IPS DF 6.9 (cell line): ENCODE measurements around the gene MYH6.
"Not testable (repeated sequence)": the region's sequence is repeated elsewhere in the genome, so short reads cannot be mapped to it uniquely, and the experiment has no call there.

Experiments used
- DNase-seq: peaks from one replicate; pipeline ENCODE4 v3.0.0-alpha.2; 2013; ENCODE audit warnings: low read depth, low spot score
- H3K27ac ChIP-seq: one replicate; pipeline ENCODE4 v1.5.1; 2013; ENCODE audit warnings: low read length, control low read depth
- H3K27me3 ChIP-seq: 2 replicates; pipeline ENCODE4 v1.6.1; 2013; ENCODE audit warnings: mild to moderate bottlenecking, low read length; ENCODE audit not compliant: control insufficient read depth, insufficient read depth
- H3K36me3 ChIP-seq: 2 replicates; pipeline ENCODE4 v1.6.1; 2013; ENCODE audit warnings: low read length; ENCODE audit not compliant: control insufficient read depth, insufficient read depth
- H3K4me1 ChIP-seq: 2 replicates; pipeline ENCODE4 v1.6.1; 2013; ENCODE audit warnings: low read length; ENCODE audit not compliant: control insufficient read depth, insufficient read depth
- H3K4me3 ChIP-seq: 2 replicates; pipeline ENCODE4 v1.5.1; 2013; ENCODE audit warnings: mild to moderate bottlenecking, low read length
- H3K9me3 ChIP-seq: 2 replicates; pipeline ENCODE4 v1.6.1; 2013; ENCODE audit warnings: low read length, inconsistent platforms; ENCODE audit not compliant: control insufficient read depth, insufficient read depth
- WGBS: extraction: QIAGEN DNeasy Blood & Tissue Kit; methylation state at CpG from one replicate; pipeline ENCODE4 v1.1.7; 2013; ENCODE audit warnings: mixed read lengths, missing lambda C conversion rate; ENCODE audit not compliant: insufficient read length, insufficient coverage; 5-methylcytosine and 5-hydroxymethylcytosine counted together

The MYH6 gene

GRCh38 chr14:23403139-23403438 lies 5.0 kb downstream of the MYH6 start:
- no peaks in the 10 kb centered on the region for H3K9me3 ChIP-seq
- no peaks in the 10 kb centered on the region for H3K36me3 ChIP-seq
- DNase-seq: no peak
- H3K27ac ChIP-seq: no peak overlapping the region
- no peaks in the 10 kb centered on the region; the same call in 1 of the 2 replicates for H3K4me1 ChIP-seq
- no peak overlapping the region for H3K4me3 ChIP-seq
- no peaks in the 10 kb centered on the region for H3K27me3 ChIP-seq
- WGBS: no CpG with 5 or more reads among the region's 7 CpGs

DNA sequence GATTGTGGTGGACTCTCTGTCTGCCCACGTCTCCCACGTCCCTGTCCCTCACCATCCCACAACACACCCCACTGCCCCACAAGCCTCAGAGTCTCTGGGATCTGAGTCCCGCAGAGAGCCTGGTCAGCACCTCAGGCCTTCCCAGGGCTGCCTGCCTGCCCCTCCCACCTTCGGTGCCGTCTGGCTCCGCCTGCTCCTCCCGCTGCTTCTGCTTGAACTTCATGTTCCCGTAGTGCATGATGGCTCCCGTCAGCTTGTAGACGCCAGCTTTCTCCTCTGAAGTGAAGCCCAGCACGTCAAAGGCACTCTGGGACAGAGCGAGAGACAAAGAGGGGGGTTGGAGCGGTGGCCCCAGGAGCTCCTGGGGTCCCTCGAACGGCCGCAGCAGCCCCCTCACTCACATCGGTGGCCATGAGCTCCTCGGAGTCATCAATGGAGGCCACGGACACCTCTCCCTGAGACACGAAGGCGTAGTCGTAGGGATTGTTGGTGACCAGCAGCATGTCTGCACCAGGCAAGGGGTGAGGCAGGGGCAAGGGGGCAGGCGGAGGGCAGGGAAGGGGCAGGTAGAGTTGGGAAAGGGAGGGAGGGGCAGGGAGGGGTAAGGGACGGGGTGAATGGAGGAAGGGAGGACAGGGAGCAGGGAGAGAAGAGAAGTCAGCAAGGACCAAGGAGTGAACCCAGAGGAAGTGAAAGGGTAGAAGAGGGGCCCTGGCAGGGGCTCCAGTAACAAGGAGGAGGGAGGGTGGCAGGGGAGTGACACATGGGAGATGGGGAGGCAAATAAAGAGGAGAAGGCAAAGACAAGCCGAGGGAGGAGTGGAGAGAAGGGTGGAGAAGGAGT lies 5.6 kb downstream of the MYH6 start:
- DNase-seq: no peak
- no peaks in the 10 kb centered on the region for H3K36me3 ChIP-seq
- H3K27me3 ChIP-seq: no peaks in the 10 kb centered on the region
- no peaks in the 10 kb centered on the region for H3K9me3 ChIP-seq
- no peaks in the 10 kb centered on the region; the same call in 1 of the 2 replicates for H3K4me1 ChIP-seq
- no peak overlapping the region for H3K27ac ChIP-seq
- WGBS: no CpG with 5 or more reads among the region's 25 CpGs
- H3K4me3 ChIP-seq: no peak overlapping the region

- no peaks in the 10 kb centered on the region for H3K36me3 ChIP-seq
- no peak overlapping the region for H3K27ac ChIP-seq
- no peak overlapping the region for H3K4me3 ChIP-seq
- no CpG with 5 or more reads among the region's 4 CpGs for WGBS
- H3K9me3 ChIP-seq: no peaks in the 10 kb centered on the region
- H3K4me1 ChIP-seq: no peaks in the 10 kb centered on the region; the same call in 1 of the 2 replicates
- H3K27me3 ChIP-seq: no peaks in the 10 kb centered on the region
- DNase-seq: no peak
These were observed 6.8 kb downstream of the MYH6 start for GRCh38 chr14:23401291-23401690.

GRCh38 chr14:23400496-23401149 lies 7.5 kb downstream of the MYH6 start:
- not testable (repeated sequence) for DNase-seq, H3K36me3 ChIP-seq, H3K4me1 ChIP-seq, H3K4me3 ChIP-seq, H3K27me3 ChIP-seq, H3K27ac ChIP-seq, H3K9me3 ChIP-seq
- WGBS: no CpG with 5 or more reads among the region's 16 CpGs

DNA sequence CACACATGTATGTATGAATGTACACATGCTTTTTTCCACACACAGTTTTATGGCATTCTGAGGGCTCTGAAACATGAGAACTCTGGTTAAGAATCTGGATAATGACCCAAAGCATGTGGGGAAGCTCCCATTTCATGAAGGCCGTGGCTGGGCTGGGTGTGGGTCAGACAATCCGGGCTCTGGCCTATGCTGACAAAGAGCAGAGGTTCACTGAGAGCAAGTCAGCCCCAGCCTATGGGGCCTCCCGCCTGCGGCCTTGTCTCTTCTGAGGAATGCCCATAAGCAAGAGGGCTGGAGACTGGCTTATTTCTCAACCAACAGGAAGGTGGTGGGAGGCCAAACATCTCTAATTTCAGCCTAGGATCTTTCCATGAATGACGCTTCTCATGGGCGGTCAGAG lies 8.5 kb downstream of the MYH6 start:
- Histone ChIP-seq H3K9me3 (no peaks in the 10 kb centered on the region), H3K4me1 (no peaks in the 10 kb centered on the region; the same call in 1 of the 2 replicates), H3K4me3 (no peak overlapping the region), H3K36me3 (no peaks in the 10 kb centered on the region), H3K27me3 (no peaks in the 10 kb centered on the region), H3K27ac (no peak overlapping the region)
- DNase-seq: no peak
- WGBS: no CpG with 5 or more reads among the region's 6 CpGs

DNA sequence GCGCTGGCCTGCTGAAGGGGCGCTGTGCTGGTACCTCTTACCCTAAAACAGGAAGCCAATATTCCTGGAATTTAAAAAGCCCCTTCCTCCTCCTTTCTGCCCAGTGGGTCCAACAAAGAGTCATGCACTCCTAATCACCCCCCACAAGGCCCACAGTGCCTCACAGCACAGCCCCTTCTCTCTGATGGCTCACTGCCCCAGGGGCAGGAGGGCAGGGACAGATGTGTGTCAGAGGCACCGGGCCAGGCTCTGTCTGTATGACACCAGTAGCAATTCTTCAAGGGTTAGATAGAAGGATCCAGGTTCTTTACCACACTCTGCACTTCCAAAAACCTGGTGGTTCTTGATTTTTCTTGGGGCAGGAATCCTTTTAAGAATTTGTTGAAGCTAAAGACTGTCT lies 8.9 kb downstream of the MYH6 start:
- H3K36me3 ChIP-seq: no peaks in the 10 kb centered on the region
- DNase-seq: no peak
- no peak overlapping the region for H3K4me3 ChIP-seq
- no peak overlapping the region for H3K27ac ChIP-seq
- H3K4me1 ChIP-seq: no peaks in the 10 kb centered on the region; the same call in 1 of the 2 replicates
- H3K9me3 ChIP-seq: no peaks in the 10 kb centered on the region
- no CpG with 5 or more reads among the region's 3 CpGs for WGBS
- no peaks in the 10 kb centered on the region for H3K27me3 ChIP-seq

- no peak overlapping the region for H3K4me3 ChIP-seq
- H3K27me3 ChIP-seq: no peaks in the 10 kb centered on the region
- H3K4me1 ChIP-seq: no peaks in the 10 kb centered on the region; the same call in 1 of the 2 replicates
- no peaks in the 10 kb centered on the region for H3K36me3 ChIP-seq
- DNase-seq: no peak
- H3K9me3 ChIP-seq: no peaks in the 10 kb centered on the region
- no peak overlapping the region for H3K27ac ChIP-seq
- WGBS: no CpG with 5 or more reads among the region's 4 CpGs
These were observed 9.7 kb downstream of the MYH6 start for GRCh38 chr14:23398348-23398747.

- H3K4me1 ChIP-seq: no peaks in the 10 kb centered on the region; the same call in 1 of the 2 replicates
- H3K4me3 ChIP-seq: no peak overlapping the region
- no peak overlapping the region for H3K27ac ChIP-seq
- no peaks in the 10 kb centered on the region for H3K27me3 ChIP-seq
- WGBS: no CpG with 5 or more reads among the region's 10 CpGs
- H3K36me3 ChIP-seq: no peaks in the 10 kb centered on the region
- no peak for DNase-seq
- no peaks in the 10 kb centered on the region for H3K9me3 ChIP-seq
These were observed 11.2 kb downstream of the MYH6 start for GRCh38 chr14:23396781-23397407.

GRCh38 chr14:23396126-23396525 lies 11.9 kb downstream of the MYH6 start:
- DNase-seq: no peak
- Histone ChIP-seq H3K4me3 (no peak overlapping the region), H3K36me3 (no peaks in the 10 kb centered on the region), H3K4me1 (no peaks in the 10 kb centered on the region; the same call in 1 of the 2 replicates), H3K27ac (no peak overlapping the region), H3K27me3 (no peaks in the 10 kb centered on the region), H3K9me3 (no peaks in the 10 kb centered on the region)
- WGBS: no CpG with 5 or more reads among the region's 10 CpGs

GRCh38 chr14:23392613-23393012 lies 15.5 kb downstream of the MYH6 start:
- Histone ChIP-seq H3K27ac (no peak overlapping the region), H3K36me3 (no peaks in the 10 kb centered on the region), H3K27me3 (no peaks in the 10 kb centered on the region), H3K4me3 (no peak overlapping the region), H3K4me1 (peaks cover 6% of the 10 kb centered on the region; the same call in 1 of the 2 replicates), H3K9me3 (no peaks in the 10 kb centered on the region)
- no CpG with 5 or more reads among the region's 7 CpGs for WGBS
- DNase-seq: no peak
